ENCODE results near the gene SLC25A21.

GRCh38 chr14:36751106-36751505 is 421.3 kb downstream of the SLC25A21 start:
- TF ChIP-seq CTCF (IDR thresholded peaks at IDR 0.05; ENCODE audit: insufficient read depth, low read length, poor library complexity, severe bottlenecking) = no peak
- TF ChIP-seq EZH2phosphoT487 (conservative IDR thresholded peaks at IDR 0.05; ENCODE audit: low read length) = no peak

All from SU-DHL-6 (cell line).